Neural cell (in vitro differentiated cells): Measurements from ENCODE around the gene STX18. TPM values are rescaled to one million over a fixed set of nuclear protein-coding genes. Genes with fewer than 3 reads are reported as not detected.
"Not testable (repeated sequence)": the region's sequence is repeated elsewhere in the genome, so short reads cannot be mapped to it uniquely, and the experiment has no call there.

Source experiments
- H2AFZ ChIP-seq: fragments of 200-600, 300-800 bp; sonication (generic), shearing (Covaris generic); 2 replicates; pipeline ENCODE4 v1.6.0; 2014; ENCODE audit warnings: low read depth, mild to moderate bottlenecking, antibody characterized with exemption, low read length, moderate library complexity
- H3F3A ChIP-seq: fragments of 200-600 bp; shearing (Covaris generic); 2 replicates; pipeline ENCODE4 v1.6.1; 2016; ENCODE audit warnings: mild to moderate bottlenecking, moderate library complexity, mixed read lengths, antibody characterized with exemption, low read length; ENCODE audit not compliant: insufficient read depth, poor library complexity, severe bottlenecking
- H3K27ac ChIP-seq: fragments of 200-600, 300-800 bp; sonication (generic), shearing (Covaris generic); 2 replicates; pipeline ENCODE4 v1.5.1; 2014; ENCODE audit warnings: mild to moderate bottlenecking, low read length, moderate library complexity
- H3K27me3 ChIP-seq: fragments of 300-800, 200-600 bp; sonication (generic), shearing (Covaris generic); 2 replicates; pipeline ENCODE4 v1.6.0; 2014; ENCODE audit warnings: mild to moderate bottlenecking, low read depth, low read length, moderate library complexity; ENCODE audit not compliant: insufficient read depth
- H3K36me3 ChIP-seq: fragments of 300-800, 200-600 bp; sonication (generic), shearing (Covaris generic); 2 replicates; pipeline ENCODE4 v1.5.1; 2014; ENCODE audit warnings: mild to moderate bottlenecking, antibody characterized with exemption, low read length, moderate library complexity; ENCODE audit not compliant: insufficient read depth
- H3K4me2 ChIP-seq: fragments of 300-800, 200-600 bp; sonication (generic), shearing (Covaris generic); 2 replicates; pipeline ENCODE4 v1.6.0; 2014; ENCODE audit warnings: mild to moderate bottlenecking, low read length
- H3K4me3 ChIP-seq: fragments of 300-800, 200-600 bp; sonication (generic), shearing (Covaris generic); 2 replicates; pipeline ENCODE4 v1.5.1; 2014; ENCODE audit warnings: mild to moderate bottlenecking, low read length, moderate library complexity
- H3K79me2 ChIP-seq: fragments of 200-600 bp; shearing (Covaris generic); replicated peaks from 2 replicates; pipeline ENCODE4 v1.6.0; 2014; ENCODE audit warnings: mild to moderate bottlenecking, low read length, moderate library complexity; ENCODE audit not compliant: insufficient read depth
- H3K9ac ChIP-seq: fragments of 300-800, 200-600 bp; sonication (generic), shearing (Covaris generic); 2 replicates; pipeline ENCODE4 v1.6.1; 2016; ENCODE audit warnings: mild to moderate bottlenecking, low read length, mixed read lengths
- H3K9me2 ChIP-seq: fragments of 200-600 bp; shearing (Covaris generic); 2 replicates; pipeline ENCODE4 v1.6.1; 2016; ENCODE audit warnings: mild to moderate bottlenecking, low read length, mixed read lengths; ENCODE audit not compliant: insufficient read depth
- H3K9me3 ChIP-seq: fragments of 200-600, 300-800 bp; sonication (generic), shearing (Covaris generic); 2 replicates; pipeline ENCODE4 v1.6.1; 2016; ENCODE audit warnings: mild to moderate bottlenecking, mixed run types, low read length, moderate library complexity, mixed read lengths
- H4K20me1 ChIP-seq: fragments of 200-600 bp; shearing (Covaris generic); 2 replicates; pipeline ENCODE4 v1.6.1; 2016; ENCODE audit warnings: mild to moderate bottlenecking, mixed run types; ENCODE audit not compliant: insufficient read depth
- EP300 ChIP-seq: fragments of 450-650 bp; conservative IDR thresholded peaks from 2 replicates; pipeline ENCODE4 v1.6.1; 2014; ENCODE audit warnings: antibody characterized with exemption, mild to moderate bottlenecking, moderate library complexity; ENCODE audit not compliant: poor library complexity, severe bottlenecking
- EZH2 ChIP-seq: fragments of 200-600, 300-800 bp; shearing (Covaris generic), sonication (generic); IDR thresholded peaks from 2 replicates; pipeline ENCODE4 v1.6.1; 2014; ENCODE audit warnings: antibody characterized with exemption, low read length, borderline replicate concordance, mild to moderate bottlenecking; ENCODE audit not compliant: insufficient read depth, poor library complexity, severe bottlenecking
- MXI1 ChIP-seq: fragments of 450-650 bp; conservative IDR thresholded peaks from 2 replicates; pipeline ENCODE4 v1.6.1; 2014; ENCODE audit warnings: antibody characterized with exemption, mild to moderate bottlenecking; ENCODE audit not compliant: poor library complexity, severe bottlenecking
- POLR2AphosphoS5 ChIP-seq: IDR thresholded peaks from 2 replicates; pipeline ENCODE4 v1.6.1; 2012
- RAD21 ChIP-seq: fragments of 450-650 bp; conservative IDR thresholded peaks from 2 replicates; pipeline ENCODE4 v1.6.1; 2014; ENCODE audit warnings: antibody characterized with exemption, mild to moderate bottlenecking, moderate library complexity
- SMC3 ChIP-seq: fragments of 450-650 bp; conservative IDR thresholded peaks from 2 replicates; pipeline ENCODE4 v1.6.1; 2014; ENCODE audit warnings: antibody characterized with exemption, mild to moderate bottlenecking, moderate library complexity; ENCODE audit not compliant: poor library complexity
- TAF1 ChIP-seq: IDR thresholded peaks from 2 replicates; pipeline ENCODE4 v1.6.1; 2012; ENCODE audit warnings: low read depth
- polyA plus RNA-seq: library from polyadenylated mRNA; depleted of rRNA; stranded (reverse); fragments of >200 nt; gene quantifications from 2 replicates; pipeline ENCODE4 v1.2.3, GENCODE V29; 2014
- TF ChIP-seq, protein P1 (sequence below): IDR thresholded peaks from 2 replicates; pipeline ENCODE4 v1.6.1; 2012; ENCODE audit warnings: borderline replicate concordance
- TF ChIP-seq, protein P2 (sequence below): fragments of 450-650 bp; IDR thresholded peaks from 2 replicates; pipeline ENCODE4 v1.5.1; 2014; ENCODE audit warnings: antibody characterized with exemption, mild to moderate bottlenecking, moderate library complexity; ENCODE audit not compliant: poor library complexity, severe bottlenecking

Gene STX18
- polyA plus RNA-seq, 1 donor from 2014 or later: 64.5 TPM

DNA sequence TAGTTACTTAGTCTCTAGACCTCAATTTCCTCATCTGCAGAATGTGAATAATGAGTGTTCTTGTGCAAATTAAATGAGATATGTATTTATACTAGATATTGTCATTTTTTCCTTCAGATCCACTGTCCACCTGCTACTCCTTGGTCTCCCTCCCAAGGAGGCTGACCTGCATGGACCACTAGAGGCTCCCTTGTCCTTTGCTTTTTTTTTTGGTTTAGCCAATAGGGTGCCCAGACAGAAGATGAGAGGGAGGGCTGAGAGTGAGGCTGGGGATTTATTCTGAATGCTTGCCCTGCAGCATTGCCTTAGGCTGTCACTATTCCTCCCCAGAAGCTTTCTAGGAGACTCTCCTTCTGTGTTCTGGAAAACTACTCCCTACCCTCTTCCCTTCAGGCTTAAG lies 24.5 kb upstream of the STX18 start:
- not testable (repeated sequence) for H3K27me3 ChIP-seq, H3K4me2 ChIP-seq, H3K36me3 ChIP-seq, H3K4me3 ChIP-seq, H2AFZ ChIP-seq, H3K79me2 ChIP-seq, H3K9me2 ChIP-seq, H3F3A ChIP-seq, H3K27ac ChIP-seq, H3K9me3 ChIP-seq, H4K20me1 ChIP-seq, H3K9ac ChIP-seq

DNA sequence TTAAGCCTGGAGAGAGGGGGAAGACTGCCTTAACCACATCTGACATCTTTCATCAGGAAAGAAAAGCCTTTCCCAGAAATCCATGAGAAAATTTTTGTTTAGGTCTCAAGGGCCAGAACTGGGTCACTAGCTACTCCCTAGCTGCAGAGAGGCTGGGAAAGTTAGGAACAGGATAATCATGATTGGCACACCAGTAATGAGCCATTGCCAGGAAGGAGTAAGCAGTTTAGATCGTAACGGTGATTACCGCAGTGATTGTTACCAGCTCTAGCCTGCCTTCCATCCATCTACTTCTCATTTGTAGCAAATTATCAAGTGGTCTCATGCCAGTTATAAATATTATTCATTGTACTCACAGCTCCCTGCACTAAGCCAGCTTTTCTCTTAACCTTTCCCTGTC lies 22.7 kb upstream of the STX18 start:
- H3K27ac ChIP-seq: no peak overlapping the region
- H3K4me3 ChIP-seq: no peak overlapping the region
- no peaks in the 10 kb centered on the region for H3F3A ChIP-seq
- no peak overlapping the region for H2AFZ ChIP-seq
- no peaks in the 10 kb centered on the region for H3K9me3 ChIP-seq
- H3K27me3 ChIP-seq: no peaks in the 10 kb centered on the region
- H3K4me2 ChIP-seq: no peak overlapping the region
- H3K9ac ChIP-seq: no peak overlapping the region
- H3K36me3 ChIP-seq: no peaks in the 10 kb centered on the region
- no peaks in the 10 kb centered on the region for H4K20me1 ChIP-seq
- H3K9me2 ChIP-seq: no peaks in the 10 kb centered on the region
- TF ChIP-seq POLR2AphosphoS5 (no peak), MXI1 (no peak), SMC3 (no peak), TAF1 (no peak), EP300 (no peak), RAD21 (no peak), EZH2 (no peak)
- TF ChIP-seq, protein P1, sequence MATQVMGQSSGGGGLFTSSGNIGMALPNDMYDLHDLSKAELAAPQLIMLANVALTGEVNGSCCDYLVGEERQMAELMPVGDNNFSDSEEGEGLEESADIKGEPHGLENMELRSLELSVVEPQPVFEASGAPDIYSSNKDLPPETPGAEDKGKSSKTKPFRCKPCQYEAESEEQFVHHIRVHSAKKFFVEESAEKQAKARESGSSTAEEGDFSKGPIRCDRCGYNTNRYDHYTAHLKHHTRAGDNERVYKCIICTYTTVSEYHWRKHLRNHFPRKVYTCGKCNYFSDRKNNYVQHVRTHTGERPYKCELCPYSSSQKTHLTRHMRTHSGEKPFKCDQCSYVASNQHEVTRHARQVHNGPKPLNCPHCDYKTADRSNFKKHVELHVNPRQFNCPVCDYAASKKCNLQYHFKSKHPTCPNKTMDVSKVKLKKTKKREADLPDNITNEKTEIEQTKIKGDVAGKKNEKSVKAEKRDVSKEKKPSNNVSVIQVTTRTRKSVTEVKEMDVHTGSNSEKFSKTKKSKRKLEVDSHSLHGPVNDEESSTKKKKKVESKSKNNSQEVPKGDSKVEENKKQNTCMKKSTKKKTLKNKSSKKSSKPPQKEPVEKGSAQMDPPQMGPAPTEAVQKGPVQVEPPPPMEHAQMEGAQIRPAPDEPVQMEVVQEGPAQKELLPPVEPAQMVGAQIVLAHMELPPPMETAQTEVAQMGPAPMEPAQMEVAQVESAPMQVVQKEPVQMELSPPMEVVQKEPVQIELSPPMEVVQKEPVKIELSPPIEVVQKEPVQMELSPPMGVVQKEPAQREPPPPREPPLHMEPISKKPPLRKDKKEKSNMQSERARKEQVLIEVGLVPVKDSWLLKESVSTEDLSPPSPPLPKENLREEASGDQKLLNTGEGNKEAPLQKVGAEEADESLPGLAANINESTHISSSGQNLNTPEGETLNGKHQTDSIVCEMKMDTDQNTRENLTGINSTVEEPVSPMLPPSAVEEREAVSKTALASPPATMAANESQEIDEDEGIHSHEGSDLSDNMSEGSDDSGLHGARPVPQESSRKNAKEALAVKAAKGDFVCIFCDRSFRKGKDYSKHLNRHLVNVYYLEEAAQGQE: no peak
- TF ChIP-seq, protein P2, sequence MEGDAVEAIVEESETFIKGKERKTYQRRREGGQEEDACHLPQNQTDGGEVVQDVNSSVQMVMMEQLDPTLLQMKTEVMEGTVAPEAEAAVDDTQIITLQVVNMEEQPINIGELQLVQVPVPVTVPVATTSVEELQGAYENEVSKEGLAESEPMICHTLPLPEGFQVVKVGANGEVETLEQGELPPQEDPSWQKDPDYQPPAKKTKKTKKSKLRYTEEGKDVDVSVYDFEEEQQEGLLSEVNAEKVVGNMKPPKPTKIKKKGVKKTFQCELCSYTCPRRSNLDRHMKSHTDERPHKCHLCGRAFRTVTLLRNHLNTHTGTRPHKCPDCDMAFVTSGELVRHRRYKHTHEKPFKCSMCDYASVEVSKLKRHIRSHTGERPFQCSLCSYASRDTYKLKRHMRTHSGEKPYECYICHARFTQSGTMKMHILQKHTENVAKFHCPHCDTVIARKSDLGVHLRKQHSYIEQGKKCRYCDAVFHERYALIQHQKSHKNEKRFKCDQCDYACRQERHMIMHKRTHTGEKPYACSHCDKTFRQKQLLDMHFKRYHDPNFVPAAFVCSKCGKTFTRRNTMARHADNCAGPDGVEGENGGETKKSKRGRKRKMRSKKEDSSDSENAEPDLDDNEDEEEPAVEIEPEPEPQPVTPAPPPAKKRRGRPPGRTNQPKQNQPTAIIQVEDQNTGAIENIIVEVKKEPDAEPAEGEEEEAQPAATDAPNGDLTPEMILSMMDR: no peak
- no peaks in the 10 kb centered on the region for H3K79me2 ChIP-seq

DNA sequence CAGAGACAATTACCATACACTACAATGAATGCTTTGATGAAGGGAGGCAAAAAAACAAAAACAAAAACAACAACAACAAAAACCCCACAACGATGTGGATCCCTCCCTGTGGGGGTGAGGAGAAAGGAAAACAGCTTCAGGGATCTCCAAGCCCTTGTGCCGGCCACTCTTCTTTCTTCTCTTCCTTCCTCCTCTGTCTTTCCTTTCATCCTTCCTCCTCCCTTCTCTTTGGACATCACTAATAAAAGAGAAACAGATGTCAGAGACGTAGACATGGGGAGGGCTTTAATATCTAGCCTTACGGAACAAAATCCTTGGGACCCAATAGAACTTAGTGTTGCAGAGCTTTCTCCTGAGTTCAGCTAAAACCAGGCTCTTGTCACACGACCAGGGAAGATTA lies 18.8 kb upstream of the STX18 start:
- Histone ChIP-seq H3K27ac (no peak overlapping the region), H3K4me3 (no peak overlapping the region), H3K9me3 (no peaks in the 10 kb centered on the region), H3K79me2 (no peaks in the 10 kb centered on the region), H2AFZ (no peak overlapping the region), H3K4me2 (no peak overlapping the region), H3K9ac (no peak overlapping the region), H4K20me1 (no peaks in the 10 kb centered on the region), H3K27me3 (no peaks in the 10 kb centered on the region), H3K9me2 (no peaks in the 10 kb centered on the region), H3K36me3 (no peaks in the 10 kb centered on the region), H3F3A (no peaks in the 10 kb centered on the region)
- no peak for TF ChIP-seq EZH2
- TF ChIP-seq MXI1: no peak
- no peak for TF ChIP-seq RAD21
- TF ChIP-seq, protein P2: no peak
- TF ChIP-seq SMC3: no peak
- no peak for TF ChIP-seq EP300
- no peak for TF ChIP-seq POLR2AphosphoS5
- no peak for TF ChIP-seq TAF1
- TF ChIP-seq, protein P1: no peak
